ENCODE measurements around the gene EFNA1.
"Not testable (repeated sequence)": the region's sequence is repeated elsewhere in the genome, so short reads cannot be mapped to it uniquely, and the experiment has no call there.

Gene EFNA1

GRCh38 chr1:155113450-155113980 lies 14.2 kb upstream of the EFNA1 start:
- no peak overlapping the region for H3K4me3 ChIP-seq (ENCODE audit: low read length in 2 of 2)
- no peaks in the 10 kb centered on the region for H3K36me3 ChIP-seq (ENCODE audit: control insufficient read depth in 2 of 2, insufficient read depth in 2 of 2, low read length in 2 of 2)
- H3K4me1 ChIP-seq (ENCODE audit: control insufficient read depth, insufficient read depth, low read length): no peaks in the 10 kb centered on the region
- H3K9me3 ChIP-seq (ENCODE audit: control insufficient read depth in 2 of 2, low read length in 2 of 2): no peaks in the 10 kb centered on the region
- H3K27ac ChIP-seq (ENCODE audit: low read length): no peak overlapping the region
- H3K27me3 ChIP-seq (ENCODE audit: control insufficient read depth in 1 of 2, insufficient read depth in 2 of 2, low read length in 2 of 2): peaks cover 4 to 5% of the 10 kb centered on the region in 2 donors
- no peak overlapping the region for H3K9ac ChIP-seq (ENCODE audit: low read length in 2 of 2)

GRCh38 chr1:155116113-155116764 lies 11.4 kb upstream of the EFNA1 start:
- H3K4me1 ChIP-seq (ENCODE audit: control insufficient read depth, insufficient read depth, low read length): no peaks in the 10 kb centered on the region
- no peak overlapping the region for H3K9ac ChIP-seq (ENCODE audit: low read length in 2 of 2)
- no peaks in the 10 kb centered on the region for H3K9me3 ChIP-seq (ENCODE audit: control insufficient read depth in 2 of 2, low read length in 2 of 2)
- no peak overlapping the region for H3K27ac ChIP-seq (ENCODE audit: low read length)
- H3K4me3 ChIP-seq (ENCODE audit: low read length in 2 of 2): no peak overlapping the region
- peaks cover 4 to 6% of the 10 kb centered on the region in 2 donors for H3K27me3 ChIP-seq (ENCODE audit: control insufficient read depth in 1 of 2, insufficient read depth in 2 of 2, low read length in 2 of 2)
- H3K36me3 ChIP-seq (ENCODE audit: control insufficient read depth in 2 of 2, insufficient read depth in 2 of 2, low read length in 2 of 2): no peaks in the 10 kb centered on the region

- Histone ChIP-seq H3K9ac (ENCODE audit: low read length in 2 of 2) (no peak overlapping the region), H3K4me1 (ENCODE audit: control insufficient read depth, insufficient read depth, low read length) (no peaks in the 10 kb centered on the region), H3K4me3 (ENCODE audit: low read length in 2 of 2) (no peak overlapping the region), H3K27ac (ENCODE audit: low read length) (no peak overlapping the region), H3K9me3 (ENCODE audit: control insufficient read depth in 2 of 2, low read length in 2 of 2) (no peaks in the 10 kb centered on the region), H3K36me3 (ENCODE audit: control insufficient read depth in 2 of 2, insufficient read depth in 2 of 2, low read length in 2 of 2) (no peaks in the 10 kb centered on the region), H3K27me3 (ENCODE audit: control insufficient read depth in 1 of 2, insufficient read depth in 2 of 2, low read length in 2 of 2) (peaks cover 4 to 6% of the 10 kb centered on the region in 2 donors)
Measured at GRCh38 chr1:155117610-155118009, 10.1 kb upstream of the EFNA1 start.

GRCh38 chr1:155118090-155118489 lies 9.6 kb upstream of the EFNA1 start:
- H3K27ac ChIP-seq (ENCODE audit: low read length); H3K4me3 ChIP-seq (ENCODE audit: low read length in 2 of 2); H3K36me3 ChIP-seq (ENCODE audit: control insufficient read depth in 2 of 2, insufficient read depth in 2 of 2, low read length in 2 of 2); H3K9ac ChIP-seq (ENCODE audit: low read length in 2 of 2); H3K4me1 ChIP-seq (ENCODE audit: control insufficient read depth, insufficient read depth, low read length); H3K27me3 ChIP-seq (ENCODE audit: control insufficient read depth in 1 of 2, insufficient read depth in 2 of 2, low read length in 2 of 2); H3K9me3 ChIP-seq (ENCODE audit: control insufficient read depth in 2 of 2, low read length in 2 of 2): not testable (repeated sequence)

- Histone ChIP-seq H3K27me3 (ENCODE audit: control insufficient read depth in 1 of 2, insufficient read depth in 2 of 2, low read length in 2 of 2) (peaks cover 4 to 6% of the 10 kb centered on the region in 2 donors), H3K27ac (ENCODE audit: low read length) (no peak overlapping the region), H3K4me3 (ENCODE audit: low read length in 2 of 2) (no peak overlapping the region), H3K36me3 (ENCODE audit: control insufficient read depth in 2 of 2, insufficient read depth in 2 of 2, low read length in 2 of 2) (no peaks in the 10 kb centered on the region), H3K9me3 (ENCODE audit: control insufficient read depth in 2 of 2, low read length in 2 of 2) (no peaks in the 10 kb centered on the region), H3K4me1 (ENCODE audit: control insufficient read depth, insufficient read depth, low read length) (peaks cover 5% of the 10 kb centered on the region), H3K9ac (ENCODE audit: low read length in 2 of 2) (no peak overlapping the region)
Measured at GRCh38 chr1:155120253-155120652, 7.4 kb upstream of the EFNA1 start.

- H3K9ac ChIP-seq (ENCODE audit: low read length in 2 of 2): no peak overlapping the region
- H3K36me3 ChIP-seq (ENCODE audit: control insufficient read depth in 2 of 2, insufficient read depth in 2 of 2, low read length in 2 of 2): no peaks in the 10 kb centered on the region
- no peak overlapping the region for H3K27ac ChIP-seq (ENCODE audit: low read length)
- H3K27me3 ChIP-seq (ENCODE audit: control insufficient read depth in 1 of 2, insufficient read depth in 2 of 2, low read length in 2 of 2): peaks cover 4 to 6% of the 10 kb centered on the region in 2 donors
- no peak overlapping the region for H3K4me3 ChIP-seq (ENCODE audit: low read length in 2 of 2)
- no peaks in the 10 kb centered on the region for H3K9me3 ChIP-seq (ENCODE audit: control insufficient read depth in 2 of 2, low read length in 2 of 2)
- peaks cover 9% of the 10 kb centered on the region for H3K4me1 ChIP-seq (ENCODE audit: control insufficient read depth, insufficient read depth, low read length)
Measured at GRCh38 chr1:155121249-155121648, 6.4 kb upstream of the EFNA1 start.

- Histone ChIP-seq H3K9ac (ENCODE audit: low read length in 2 of 2) (no peak overlapping the region), H3K27me3 (ENCODE audit: control insufficient read depth in 1 of 2, insufficient read depth in 2 of 2, low read length in 2 of 2) (peaks cover 3 to 4% of the 10 kb centered on the region in 2 donors), H3K9me3 (ENCODE audit: control insufficient read depth in 2 of 2, low read length in 2 of 2) (no peaks in the 10 kb centered on the region), H3K4me1 (ENCODE audit: control insufficient read depth, insufficient read depth, low read length) (peaks cover 19% of the 10 kb centered on the region), H3K4me3 (ENCODE audit: low read length in 2 of 2) (no peak overlapping the region), H3K36me3 (ENCODE audit: control insufficient read depth in 2 of 2, insufficient read depth in 2 of 2, low read length in 2 of 2) (no peaks in the 10 kb centered on the region), H3K27ac (ENCODE audit: low read length) (no peak overlapping the region)
Measured at GRCh38 chr1:155122308-155122707, 5.4 kb upstream of the EFNA1 start.

- Histone ChIP-seq H3K27ac (ENCODE audit: low read length) (no peak overlapping the region), H3K9ac (ENCODE audit: low read length in 2 of 2) (no peak overlapping the region), H3K4me1 (ENCODE audit: control insufficient read depth, insufficient read depth, low read length) (peaks cover 29% of the 10 kb centered on the region), H3K4me3 (ENCODE audit: low read length in 2 of 2) (no peak overlapping the region), H3K9me3 (ENCODE audit: control insufficient read depth in 2 of 2, low read length in 2 of 2) (no peaks in the 10 kb centered on the region), H3K27me3 (ENCODE audit: control insufficient read depth in 1 of 2, insufficient read depth in 2 of 2, low read length in 2 of 2) (peaks cover 0 to 2% of the 10 kb centered on the region in 2 donors), H3K36me3 (ENCODE audit: control insufficient read depth in 2 of 2, insufficient read depth in 2 of 2, low read length in 2 of 2) (no peaks in the 10 kb centered on the region)
Measured at GRCh38 chr1:155123801-155124200, 3.9 kb upstream of the EFNA1 start.

- H3K4me1 ChIP-seq (ENCODE audit: control insufficient read depth, insufficient read depth, low read length): peaks cover 39% of the 10 kb centered on the region
- H3K9me3 ChIP-seq (ENCODE audit: control insufficient read depth in 2 of 2, low read length in 2 of 2): no peaks in the 10 kb centered on the region
- H3K36me3 ChIP-seq (ENCODE audit: control insufficient read depth in 2 of 2, insufficient read depth in 2 of 2, low read length in 2 of 2): no peaks in the 10 kb centered on the region
- H3K27ac ChIP-seq (ENCODE audit: low read length): no peak overlapping the region
- peaks cover 0 to 2% of the 10 kb centered on the region in 2 donors for H3K27me3 ChIP-seq (ENCODE audit: control insufficient read depth in 1 of 2, insufficient read depth in 2 of 2, low read length in 2 of 2)
- no peak overlapping the region for H3K9ac ChIP-seq (ENCODE audit: low read length in 2 of 2)
- H3K4me3 ChIP-seq (ENCODE audit: low read length in 2 of 2): no peak overlapping the region
Measured at GRCh38 chr1:155124503-155125463, 2.9 kb upstream of the EFNA1 start.

GRCh38 chr1:155125511-155125945 lies 2.1 kb upstream of the EFNA1 start:
- H3K27ac ChIP-seq (ENCODE audit: low read length): no peak overlapping the region
- H3K27me3 ChIP-seq (ENCODE audit: control insufficient read depth in 1 of 2, insufficient read depth in 2 of 2, low read length in 2 of 2): no peaks in the 10 kb centered on the region
- no peaks in the 10 kb centered on the region for H3K9me3 ChIP-seq (ENCODE audit: control insufficient read depth in 2 of 2, low read length in 2 of 2)
- H3K9ac ChIP-seq (ENCODE audit: low read length in 2 of 2): no peak overlapping the region
- peaks cover 47% of the 10 kb centered on the region for H3K4me1 ChIP-seq (ENCODE audit: control insufficient read depth, insufficient read depth, low read length)
- H3K36me3 ChIP-seq (ENCODE audit: control insufficient read depth in 2 of 2, insufficient read depth in 2 of 2, low read length in 2 of 2): no peaks in the 10 kb centered on the region
- no peak overlapping the region for H3K4me3 ChIP-seq (ENCODE audit: low read length in 2 of 2)

Data from stomach smooth muscle (tissue), 2 donors.